Right lobe of liver (tissue), 6 donors: Measurements from ENCODE around the gene SLC15A5. TPM values are rescaled to one million over a fixed set of nuclear protein-coding genes. Genes with fewer than 3 reads are reported as not detected.

Experiments used
- ATAC-seq, 4 donors: fragments of 200-7000 bp; cut with Tn5 transposase; one replicate each; pipeline ENCODE4 v1.9.1; 2020; ENCODE audit warnings: mild to moderate bottlenecking in 4 of 4, moderate library complexity in 4 of 4
- DNase-seq, 3 donors: peaks; one replicate each; pipeline ENCODE4 v3.0.0-alpha.2; 2020
- H3K27ac ChIP-seq, 3 donors: fragments of 200-600 bp; one replicate each; pipeline ENCODE4 v1.8.0; 2022
- H3K27me3 ChIP-seq, 2 donors: fragments of 200-600 bp; one replicate each; pipeline ENCODE4 v1.8.0; 2022
- H3K36me3 ChIP-seq, 4 donors: fragments of 200-600 bp; sonication (generic) in 1 of 4; one replicate each; pipeline versions ENCODE4 v1.5.1 to v1.8.0; 2017 to 2022; ENCODE audit warnings: control low read depth in 1 of 4
- H3K4me1 ChIP-seq, 4 donors: fragments of 200-600 bp; sonication (generic) in 1 of 4; one replicate each; pipeline versions ENCODE4 v1.5.1 to v1.8.0; 2017 to 2022; ENCODE audit warnings: control low read depth in 1 of 4
- H3K4me3 ChIP-seq, 3 donors: fragments of 200-600 bp; one replicate each; pipeline ENCODE4 v1.8.0; 2022
- H3K9me3 ChIP-seq, 4 donors: fragments of 200-600 bp; sonication (generic) in 1 of 4; one replicate each; pipeline versions ENCODE4 v1.5.1 to v1.8.0; 2017 to 2022; ENCODE audit warnings: control low read depth in 1 of 4
- POLR2A ChIP-seq: fragments of 450-650 bp; IDR thresholded peaks from one replicate; pipeline ENCODE4 v1.6.1; 2017; ENCODE audit warnings: antibody characterized with exemption, mild to moderate bottlenecking
- WGBS: methylation state at CpG from one replicate; pipeline ENCODE4 v1.1.6; 2018; ENCODE audit warnings: low coverage, low lambda C conversion rate; ENCODE audit not compliant: insufficient coverage; ENCODE audit errors: missing lambda C conversion rate; 5-methylcytosine and 5-hydroxymethylcytosine counted together
- intact Hi-C, 2 donors: fragments of 100-400 bp; cut with DNase I; formaldehyde crosslinking; loops; one replicate each; pipeline versions ENCODE4 v1.11.2 to v1.14.1; 2022
- total RNA-seq, 6 experiments: library from RNA; depleted of rRNA in 2 of 6; stranded (reverse); fragments of >200 nt in 2 of 6; fragmentation: NEBNext Ultra II Directional in 3 of 6; extraction: Animal tissue kit (Norgen Biotek cat#: 25700) in 3 of 6; gene quantifications; one replicate each; pipeline versions ENCODE4 v1.1.0 to v1.2.4, GENCODE V29; 2016 to 2023
- TF ChIP-seq, protein P1 (sequence below), 4 donors: fragments of 200-600 bp in 3 of 4; fragments of 450-650 bp in 1 of 4; IDR thresholded peaks; one replicate each; pipeline versions ENCODE4 v1.5.1 to v1.8.0; 2016 to 2022; ENCODE audit warnings: antibody characterized with exemption in 4 of 4, mild to moderate bottlenecking in 2 of 4
- donor health status: DM: no; HTN: yes; CAD: no.
- donor health status: DM: no; HTN: no; CAD: no.
- donor health status: DM: no; HTN: no; CAD: no.
- donor health status: DM: no; HTN: yes; CAD: no.
- donor health status: DM: no; HTN: yes; CAD: no.

SLC15A5 gene
- total RNA-seq, 6 experiments from 2014 or later: not detected

DNA sequence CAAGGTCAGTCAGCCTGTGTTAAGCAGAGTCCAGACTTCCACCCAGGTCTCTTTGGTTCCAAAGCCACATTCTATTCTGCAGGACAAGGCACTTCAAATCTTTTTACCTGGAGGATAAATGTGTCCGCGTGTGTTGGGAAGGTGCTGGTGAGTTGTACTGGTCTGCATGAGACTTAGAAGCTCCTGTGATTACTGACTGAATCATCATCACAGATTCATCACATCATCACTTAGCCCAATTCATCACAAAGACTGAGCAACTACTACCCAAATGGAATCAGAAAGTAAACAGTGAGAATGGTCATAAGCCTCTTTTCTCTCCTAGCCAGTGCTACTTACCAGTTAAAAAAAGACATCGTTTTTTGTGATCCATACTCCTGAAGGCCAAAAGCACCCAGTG lies 5.3 kb downstream of the SLC15A5 start:
- no peak overlapping the region for H3K27ac ChIP-seq
- H3K36me3 ChIP-seq: no peaks in the 10 kb centered on the region
- H3K4me1 ChIP-seq: no peaks in the 10 kb centered on the region
- H3K4me3 ChIP-seq: no peak overlapping the region
- WGBS: 58% methylated on average over 3 of the region's 3 CpGs
- intact Hi-C loops: no loop called here
- no peaks in the 10 kb centered on the region for H3K9me3 ChIP-seq
- TF ChIP-seq POLR2A: no peak
- TF ChIP-seq, protein P1, sequence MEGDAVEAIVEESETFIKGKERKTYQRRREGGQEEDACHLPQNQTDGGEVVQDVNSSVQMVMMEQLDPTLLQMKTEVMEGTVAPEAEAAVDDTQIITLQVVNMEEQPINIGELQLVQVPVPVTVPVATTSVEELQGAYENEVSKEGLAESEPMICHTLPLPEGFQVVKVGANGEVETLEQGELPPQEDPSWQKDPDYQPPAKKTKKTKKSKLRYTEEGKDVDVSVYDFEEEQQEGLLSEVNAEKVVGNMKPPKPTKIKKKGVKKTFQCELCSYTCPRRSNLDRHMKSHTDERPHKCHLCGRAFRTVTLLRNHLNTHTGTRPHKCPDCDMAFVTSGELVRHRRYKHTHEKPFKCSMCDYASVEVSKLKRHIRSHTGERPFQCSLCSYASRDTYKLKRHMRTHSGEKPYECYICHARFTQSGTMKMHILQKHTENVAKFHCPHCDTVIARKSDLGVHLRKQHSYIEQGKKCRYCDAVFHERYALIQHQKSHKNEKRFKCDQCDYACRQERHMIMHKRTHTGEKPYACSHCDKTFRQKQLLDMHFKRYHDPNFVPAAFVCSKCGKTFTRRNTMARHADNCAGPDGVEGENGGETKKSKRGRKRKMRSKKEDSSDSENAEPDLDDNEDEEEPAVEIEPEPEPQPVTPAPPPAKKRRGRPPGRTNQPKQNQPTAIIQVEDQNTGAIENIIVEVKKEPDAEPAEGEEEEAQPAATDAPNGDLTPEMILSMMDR (IDR thresholded peaks at IDR 0.05): no peak
- DNase-seq (no peak), ATAC-seq (no peak)
- H3K27me3 ChIP-seq: no peaks in the 10 kb centered on the region

DNA sequence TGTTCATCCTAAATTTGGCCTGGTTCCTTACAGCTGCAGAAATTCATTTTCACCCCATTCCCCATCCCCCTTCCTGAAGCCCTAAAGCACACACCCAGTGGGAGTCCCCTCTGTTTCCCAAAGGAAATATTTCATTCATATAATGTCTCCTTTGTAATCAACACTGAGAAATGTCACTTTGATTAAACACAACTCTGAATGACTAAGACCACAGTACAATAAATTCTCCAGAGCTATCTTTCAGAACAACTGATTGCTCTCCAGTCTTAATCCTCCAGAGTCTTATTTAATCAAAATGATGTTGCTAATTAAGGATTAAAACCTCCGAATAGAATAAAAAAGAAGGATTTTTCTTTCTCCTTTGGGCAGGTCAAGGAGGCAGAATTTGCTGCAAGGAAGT lies 6.4 kb downstream of the SLC15A5 start:
- Histone ChIP-seq H3K4me1 (no peaks in the 10 kb centered on the region), H3K9me3 (no peaks in the 10 kb centered on the region), H3K27ac (no peak overlapping the region), H3K36me3 (no peaks in the 10 kb centered on the region), H3K4me3 (no peak overlapping the region), H3K27me3 (no peaks in the 10 kb centered on the region)
- TF ChIP-seq, protein P1 (IDR thresholded peaks at IDR 0.05): no peak
- TF ChIP-seq POLR2A: no peak
- DNase-seq (no peak), ATAC-seq (no peak)
- intact Hi-C loops: no loop called here
- 40% methylated on average over 1 of the region's 1 CpG for WGBS

DNA sequence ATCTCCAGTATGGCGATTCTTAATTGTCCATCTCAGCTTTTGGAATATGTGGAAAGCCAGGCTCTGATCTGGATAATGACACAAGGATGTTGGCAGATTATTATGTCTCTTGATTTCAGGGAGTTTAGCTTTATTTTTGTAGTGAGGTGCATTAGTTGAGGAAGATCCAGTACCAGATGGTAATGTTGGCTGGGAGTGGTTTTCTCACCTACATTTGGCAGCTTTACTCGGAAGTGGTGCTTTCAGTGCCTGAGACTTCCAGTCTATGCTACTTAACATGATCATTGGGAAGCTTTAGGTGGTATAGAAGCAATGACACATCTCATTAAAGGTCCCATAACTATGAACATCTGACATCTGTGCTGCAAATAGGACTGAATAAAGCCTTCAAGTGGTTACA lies 7.5 kb downstream of the SLC15A5 start:
- no peaks in the 10 kb centered on the region for H3K9me3 ChIP-seq
- DNase-seq: no peak
- H3K4me3 ChIP-seq: no peak overlapping the region
- H3K4me1 ChIP-seq: no peaks in the 10 kb centered on the region
- intact Hi-C loops: no loop called here
- H3K27ac ChIP-seq: no peak overlapping the region
- no peak for TF ChIP-seq POLR2A
- TF ChIP-seq, protein P1 (IDR thresholded peaks at IDR 0.05): no peak
- no peaks in the 10 kb centered on the region for H3K36me3 ChIP-seq
- H3K27me3 ChIP-seq: no peaks in the 10 kb centered on the region
- 76% methylated on average over 2 of the region's 2 CpGs for WGBS
- no peak for ATAC-seq

DNA sequence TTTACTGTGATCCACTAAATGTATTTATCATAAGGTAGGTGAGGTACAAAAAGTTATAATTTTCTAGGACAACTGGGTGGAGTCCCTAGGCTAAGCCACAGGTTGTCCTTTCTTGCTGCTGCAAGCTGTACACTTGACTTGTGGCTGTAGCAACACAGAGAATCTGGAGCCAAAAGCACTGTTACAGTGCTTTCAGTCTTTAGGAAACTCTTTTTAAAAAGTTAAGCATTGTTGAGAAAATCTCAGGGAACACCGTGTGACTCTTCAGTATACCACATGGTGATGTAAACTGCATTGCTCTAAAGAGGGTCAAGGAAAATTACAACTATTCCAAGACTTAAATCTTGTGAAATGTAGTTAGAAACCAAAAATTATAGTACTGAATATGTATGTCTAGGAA lies 11.4 kb downstream of the SLC15A5 start:
- peaks cover 0 to 3% (median 0%) of the 10 kb centered on the region in 4 donors for H3K9me3 ChIP-seq
- DNase-seq (no peak), ATAC-seq (no peak)
- intact Hi-C loops: no loop called here
- 64% methylated on average over 1 of the region's 1 CpG for WGBS
- H3K4me3 ChIP-seq: no peak overlapping the region
- H3K4me1 ChIP-seq: no peaks in the 10 kb centered on the region
- H3K36me3 ChIP-seq: no peaks in the 10 kb centered on the region
- H3K27me3 ChIP-seq: no peaks in the 10 kb centered on the region
- TF ChIP-seq POLR2A: no peak
- TF ChIP-seq, protein P1 (IDR thresholded peaks at IDR 0.05): no peak
- no peak overlapping the region for H3K27ac ChIP-seq

DNA sequence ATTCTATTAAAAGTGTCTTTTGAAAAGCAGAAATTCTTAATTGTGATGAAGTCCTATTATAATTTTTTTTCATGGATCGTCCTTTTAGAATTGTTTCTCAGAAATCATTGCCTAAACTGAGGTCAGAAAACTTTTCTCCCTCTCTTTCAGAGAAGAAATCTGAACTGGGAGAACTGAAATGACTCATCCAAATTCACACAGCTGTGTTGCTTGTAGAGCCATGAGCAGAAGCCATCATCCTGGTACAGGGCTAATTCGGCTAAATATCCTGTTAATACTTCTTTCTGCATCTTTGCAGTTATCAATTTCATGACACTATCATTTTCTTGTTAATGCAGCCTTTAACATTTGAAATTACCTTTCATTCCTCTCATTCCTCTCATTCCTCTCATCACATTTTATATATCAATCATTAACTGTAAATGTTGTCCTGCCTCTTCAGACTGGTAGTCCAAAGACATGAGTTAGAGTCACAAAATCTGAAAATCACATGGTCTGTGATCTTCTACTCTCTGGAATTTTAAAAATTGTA lies 15.5 kb downstream of the SLC15A5 start:
- no peak overlapping the region for H3K27ac ChIP-seq
- 78% methylated on average over 2 of the region's 2 CpGs for WGBS
- DNase-seq (no peak), ATAC-seq (no peak)
- peaks cover 0 to 3% (median 0%) of the 10 kb centered on the region in 4 donors for H3K9me3 ChIP-seq
- TF ChIP-seq, protein P1 (IDR thresholded peaks at IDR 0.05): no peak
- no peak for TF ChIP-seq POLR2A
- intact Hi-C loops: no loop called here
- H3K4me1 ChIP-seq: no peaks in the 10 kb centered on the region
- no peaks in the 10 kb centered on the region for H3K36me3 ChIP-seq
- H3K27me3 ChIP-seq: no peaks in the 10 kb centered on the region
- no peak overlapping the region for H3K4me3 ChIP-seq
